Thyroid gland (tissue), 4 donors: ENCODE results near the gene ZNF407.

Experiments
- CTCF ChIP-seq, 6 experiments: fragments of 200-600 bp in 3 of 6; fragments of 450-650 bp in 3 of 6; sonication (generic) in 3 of 6; IDR thresholded peaks; one replicate each; pipeline ENCODE4 v1.5.1; 2016 to 2019; ENCODE audit warnings: antibody characterized with exemption in 6 of 6, mild to moderate bottlenecking in 2 of 6, inconsistent platforms in 1 of 6, moderate library complexity in 1 of 6
- POLR2A ChIP-seq, 2 donors: fragments of 450-650 bp; IDR thresholded peaks; one replicate each; pipeline ENCODE4 v1.6.1; 2017; ENCODE audit warnings: antibody characterized with exemption in 2 of 2, mild to moderate bottlenecking in 2 of 2, moderate library complexity in 1 of 2

GRCh38 chr18:74714791-74715190, 117.1 kb downstream of the ZNF407 start:
- TF ChIP-seq CTCF (IDR thresholded peaks at IDR 0.05), result no peak
- no peak for TF ChIP-seq POLR2A (IDR thresholded peaks at IDR 0.05)
